ENCODE results near the gene PRIMA1. TPM values are rescaled to one million over a fixed set of nuclear protein-coding genes. Genes with fewer than 3 reads are reported as not detected.

PRIMA1 gene
- total RNA-seq, 1 donor = not detected

GRCh38 chr14:93778453-93778852, 9.8 kb downstream of the PRIMA1 start:
- no peaks in the 10 kb centered on the region for H3K36me3 ChIP-seq (ENCODE audit: insufficient read depth, low read length)
- H3K9me3 ChIP-seq (ENCODE audit: low read depth, low read length) = no peaks in the 10 kb centered on the region
- no peaks in the 10 kb centered on the region for H4K20me1 ChIP-seq (ENCODE audit: insufficient read depth, low read length)
- peaks cover 2% of the 10 kb centered on the region for H3K27me3 ChIP-seq (ENCODE audit: insufficient read depth, low read length)
- no peak overlapping the region for H3K4me2 ChIP-seq (ENCODE audit: insufficient read depth, low read length)
- no peak for TF ChIP-seq CTCF (IDR thresholded peaks at IDR 0.05; ENCODE audit: extremely low read depth, low read depth, low read length)
- no peak overlapping the region for H3K27ac ChIP-seq (ENCODE audit: low read depth, low read length)
- H3K4me1 ChIP-seq (ENCODE audit: insufficient read depth, low read length) = no peaks in the 10 kb centered on the region
- no peak overlapping the region for H2AFZ ChIP-seq (ENCODE audit: low read length)
- no peak for DNase-seq (ENCODE audit: insufficient read length, low spot score, missing footprints)
- no peaks in the 10 kb centered on the region for H3K79me2 ChIP-seq (ENCODE audit: insufficient read depth, low read length)
- no peak overlapping the region for H3K4me3 ChIP-seq (ENCODE audit: insufficient read depth, low read length)

GRCh38 chr14:93775744-93776143, 12.5 kb downstream of the PRIMA1 start:
- no peak for DNase-seq (ENCODE audit: insufficient read length, low spot score, missing footprints)
- H3K79me2 ChIP-seq (ENCODE audit: insufficient read depth, low read length) = no peaks in the 10 kb centered on the region
- no peak overlapping the region for H3K4me3 ChIP-seq (ENCODE audit: insufficient read depth, low read length)
- H4K20me1 ChIP-seq (ENCODE audit: insufficient read depth, low read length) = no peaks in the 10 kb centered on the region
- no peak overlapping the region for H3K4me2 ChIP-seq (ENCODE audit: insufficient read depth, low read length)
- H3K27ac ChIP-seq (ENCODE audit: low read depth, low read length) = no peak overlapping the region
- H3K4me1 ChIP-seq (ENCODE audit: insufficient read depth, low read length) = no peaks in the 10 kb centered on the region
- H2AFZ ChIP-seq (ENCODE audit: low read length) = no peak overlapping the region
- H3K36me3 ChIP-seq (ENCODE audit: insufficient read depth, low read length) = no peaks in the 10 kb centered on the region
- peaks cover 3% of the 10 kb centered on the region for H3K9me3 ChIP-seq (ENCODE audit: low read depth, low read length)
- no peaks in the 10 kb centered on the region for H3K27me3 ChIP-seq (ENCODE audit: insufficient read depth, low read length)
- TF ChIP-seq CTCF (IDR thresholded peaks at IDR 0.05; ENCODE audit: extremely low read depth, low read depth, low read length) = no peak

- H4K20me1 ChIP-seq (ENCODE audit: insufficient read depth, low read length) = no peaks in the 10 kb centered on the region
- no peak for TF ChIP-seq CTCF (IDR thresholded peaks at IDR 0.05; ENCODE audit: extremely low read depth, low read depth, low read length)
- no peaks in the 10 kb centered on the region for H3K4me1 ChIP-seq (ENCODE audit: insufficient read depth, low read length)
- H3K4me3 ChIP-seq (ENCODE audit: insufficient read depth, low read length) = no peak overlapping the region
- H3K27me3 ChIP-seq (ENCODE audit: insufficient read depth, low read length) = no peaks in the 10 kb centered on the region
- H2AFZ ChIP-seq (ENCODE audit: low read length) = no peak overlapping the region
- no peak overlapping the region for H3K27ac ChIP-seq (ENCODE audit: low read depth, low read length)
- H3K36me3 ChIP-seq (ENCODE audit: insufficient read depth, low read length) = no peaks in the 10 kb centered on the region
- peaks cover 3% of the 10 kb centered on the region for H3K9me3 ChIP-seq (ENCODE audit: low read depth, low read length)
- H3K4me2 ChIP-seq (ENCODE audit: insufficient read depth, low read length) = no peak overlapping the region
- DNase-seq (ENCODE audit: insufficient read length, low spot score, missing footprints) = no peak
- H3K79me2 ChIP-seq (ENCODE audit: insufficient read depth, low read length) = no peaks in the 10 kb centered on the region
Measured at GRCh38 chr14:93775158-93775557, 13.1 kb downstream of the PRIMA1 start.

GRCh38 chr14:93772263-93772662, 16.0 kb downstream of the PRIMA1 start:
- Histone ChIP-seq H3K4me1 (ENCODE audit: insufficient read depth, low read length) (no peaks in the 10 kb centered on the region), H4K20me1 (ENCODE audit: insufficient read depth, low read length) (no peaks in the 10 kb centered on the region), H3K4me3 (ENCODE audit: insufficient read depth, low read length) (no peak overlapping the region), H2AFZ (ENCODE audit: low read length) (no peak overlapping the region), H3K4me2 (ENCODE audit: insufficient read depth, low read length) (no peak overlapping the region), H3K79me2 (ENCODE audit: insufficient read depth, low read length) (no peaks in the 10 kb centered on the region), H3K27me3 (ENCODE audit: insufficient read depth, low read length) (peaks cover 6% of the 10 kb centered on the region), H3K9me3 (ENCODE audit: low read depth, low read length) (peaks cover 3% of the 10 kb centered on the region), H3K27ac (ENCODE audit: low read depth, low read length) (no peak overlapping the region), H3K36me3 (ENCODE audit: insufficient read depth, low read length) (no peaks in the 10 kb centered on the region)
- TF ChIP-seq CTCF (IDR thresholded peaks at IDR 0.05; ENCODE audit: extremely low read depth, low read depth, low read length) = no peak
- DNase-seq (ENCODE audit: insufficient read length, low spot score, missing footprints) = no peak
